Ishikawa (cell line): ENCODE results near the gene STX17.

Experiments
- CREB1 ChIP-seq: IDR thresholded peaks from 2 replicates; pipeline ENCODE4 v1.6.1; 2012; ENCODE audit warnings: low read depth
- EGR1 ChIP-seq: IDR thresholded peaks from 2 replicates; pipeline ENCODE4 v1.6.1; 2012
- EP300 ChIP-seq: IDR thresholded peaks from 2 replicates; pipeline ENCODE4 v1.6.1; 2012; ENCODE audit warnings: borderline replicate concordance
- MAX ChIP-seq: IDR thresholded peaks from 2 replicates; pipeline ENCODE4 v1.6.1; 2012
- NFIC ChIP-seq: IDR thresholded peaks from 2 replicates; pipeline ENCODE4 v1.6.1; 2012
- RAD21 ChIP-seq: IDR thresholded peaks from 2 replicates; pipeline ENCODE4 v1.6.1; 2012; ENCODE audit warnings: low read depth
- REST ChIP-seq: IDR thresholded peaks from 2 replicates; pipeline ENCODE4 v1.6.1; 2012; ENCODE audit warnings: low read depth, mild to moderate bottlenecking
- TAF1 ChIP-seq: IDR thresholded peaks from 2 replicates; pipeline ENCODE4 v1.6.1; 2012; ENCODE audit warnings: low read depth, mild to moderate bottlenecking
- TEAD4 ChIP-seq: IDR thresholded peaks from 2 replicates; pipeline ENCODE4 v1.6.1; 2012
- USF1 ChIP-seq: IDR thresholded peaks from 2 replicates; pipeline ENCODE4 v1.6.1; 2012
- YY1 ChIP-seq: IDR thresholded peaks from 2 replicates; pipeline ENCODE4 v1.6.1; 2012; ENCODE audit warnings: low read depth

GRCh38 chr9:99978221-99978620 is 71.8 kb downstream of the STX17 start:
- TF ChIP-seq CREB1 (no peak), TAF1 (no peak), TEAD4 (no peak), EP300 (no peak), REST (no peak), USF1 (no peak), NFIC (no peak), RAD21 (no peak), EGR1 (no peak), MAX (no peak), YY1 (no peak)
